KOPT-K1 (cell line): Measurements from ENCODE around the gene ADRA2B.
"Not testable (repeated sequence)": the region's sequence is repeated elsewhere in the genome, so short reads cannot be mapped to it uniquely, and the experiment has no call there.

ENCODE experiments used
- H3K27ac ChIP-seq: fragments of 200-600 bp; sonication (generic); 2 replicates; pipeline ENCODE4 v1.5.1; 2016; ENCODE audit warnings: antibody characterized with exemption, mild to moderate bottlenecking, low read depth, low read length; ENCODE audit not compliant: poor library complexity, severe bottlenecking
- H3K36me3 ChIP-seq: fragments of 200-600 bp; sonication (generic); 2 replicates; pipeline ENCODE4 v1.5.1; 2017; ENCODE audit warnings: antibody characterized with exemption, mild to moderate bottlenecking, low read length, moderate library complexity; ENCODE audit not compliant: insufficient read depth
- H3K9me3 ChIP-seq: fragments of 200-600 bp; sonication (generic); 2 replicates; pipeline ENCODE4 v1.5.1; 2017; ENCODE audit warnings: antibody characterized with exemption, low read length, mild to moderate bottlenecking; ENCODE audit not compliant: insufficient read depth, poor library complexity, severe bottlenecking

Gene ADRA2B

DNA sequence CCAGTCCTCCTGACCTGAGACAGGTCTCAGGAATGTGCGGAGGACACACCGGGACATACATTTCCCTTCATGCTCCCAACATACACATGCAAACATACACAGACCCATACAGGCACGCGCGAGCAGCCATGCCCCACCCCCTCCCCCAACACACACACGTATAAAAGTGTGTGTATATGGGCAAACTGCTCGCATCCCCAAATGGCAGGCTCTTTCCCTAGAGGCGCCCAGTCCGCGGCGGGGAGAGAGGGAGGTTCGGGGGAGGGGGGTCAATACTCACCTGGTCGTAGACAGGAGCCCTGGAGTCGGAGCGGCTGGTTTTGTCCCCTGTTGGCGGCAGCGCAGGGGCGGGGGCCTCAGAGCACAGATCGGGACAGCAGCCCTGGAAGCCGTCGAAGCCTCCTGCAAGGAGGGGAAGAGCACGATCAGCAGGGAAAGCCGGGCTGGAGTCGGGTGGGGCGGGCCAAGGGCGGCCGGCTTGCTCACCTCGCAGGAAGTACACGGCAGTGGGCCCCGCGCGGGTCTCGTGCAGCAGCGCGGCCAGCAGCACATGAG lies 28.2 kb upstream of the ADRA2B start:
- H3K36me3 ChIP-seq = peaks cover 28% of the 10 kb centered on the region
- peak overlapping the region; percentile 96 for H3K27ac ChIP-seq
- H3K9me3 ChIP-seq = no peaks in the 10 kb centered on the region

DNA sequence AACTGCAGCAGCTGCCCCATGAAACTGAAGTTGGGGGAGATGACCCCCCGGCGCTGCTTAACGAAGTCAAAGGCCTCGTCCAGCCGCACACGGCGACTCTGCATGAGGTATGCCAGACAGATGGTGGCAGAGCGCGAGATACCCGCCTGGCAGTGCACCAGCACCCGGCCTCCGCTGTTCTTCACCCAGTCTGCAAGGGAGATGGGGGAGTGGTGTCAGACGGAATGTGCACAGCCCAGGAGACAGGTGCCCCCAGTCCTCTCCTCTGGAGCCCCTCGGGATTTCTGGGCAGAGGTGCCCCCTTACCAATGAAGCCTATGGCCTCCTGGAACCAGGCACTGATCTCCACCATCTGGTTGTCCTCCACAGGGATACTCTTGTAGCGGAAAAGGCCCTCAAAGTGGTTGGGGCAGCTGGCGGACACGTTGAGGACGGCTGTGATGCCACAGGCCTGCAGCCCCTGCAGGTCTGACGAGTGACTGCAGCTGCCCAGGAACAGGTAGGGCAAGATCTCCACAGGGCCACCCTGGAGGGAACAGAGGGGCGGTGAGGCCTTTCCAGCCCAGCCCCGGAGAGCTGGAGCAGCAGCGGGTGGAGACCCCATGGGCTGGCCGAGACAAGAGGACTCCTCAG lies 27.6 kb upstream of the ADRA2B start:
- H3K9me3 ChIP-seq = no peaks in the 10 kb centered on the region
- peaks cover 28% of the 10 kb centered on the region for H3K36me3 ChIP-seq
- H3K27ac ChIP-seq = peak overlapping the region; percentile 96

DNA sequence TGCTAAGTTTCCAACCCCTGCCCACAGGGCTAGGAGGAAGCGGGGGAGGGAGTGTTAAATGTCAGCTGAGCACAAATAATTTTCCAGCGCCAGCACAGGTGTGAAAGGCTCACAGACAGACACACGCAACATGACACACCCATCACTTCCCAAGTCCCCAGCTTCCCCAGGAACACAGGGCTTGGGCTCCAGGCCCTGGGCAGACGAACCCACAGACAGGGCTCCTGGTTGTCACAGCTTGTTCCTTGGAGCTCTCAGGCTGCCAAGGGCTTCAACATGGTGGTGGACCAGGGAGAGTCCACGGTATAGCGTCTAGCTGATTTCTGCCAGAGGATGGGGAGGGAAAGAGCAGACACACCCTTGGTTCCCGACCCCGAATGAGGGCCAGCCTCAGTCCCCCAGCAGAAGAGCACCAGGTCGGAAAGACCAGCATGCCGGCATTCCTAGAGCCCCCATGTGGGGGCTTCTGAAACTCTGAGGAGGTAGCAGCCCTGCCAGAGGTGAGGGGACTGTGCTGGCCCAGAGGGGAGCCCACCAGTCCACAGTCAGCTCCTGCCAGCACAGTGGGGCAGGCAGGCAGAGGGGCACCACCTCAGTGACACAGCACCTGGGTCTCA lies 27.0 kb upstream of the ADRA2B start:
- Histone ChIP-seq H3K9me3 (no peaks in the 10 kb centered on the region), H3K27ac (peak overlapping the region; percentile 96), H3K36me3 (peaks cover 28% of the 10 kb centered on the region)

DNA sequence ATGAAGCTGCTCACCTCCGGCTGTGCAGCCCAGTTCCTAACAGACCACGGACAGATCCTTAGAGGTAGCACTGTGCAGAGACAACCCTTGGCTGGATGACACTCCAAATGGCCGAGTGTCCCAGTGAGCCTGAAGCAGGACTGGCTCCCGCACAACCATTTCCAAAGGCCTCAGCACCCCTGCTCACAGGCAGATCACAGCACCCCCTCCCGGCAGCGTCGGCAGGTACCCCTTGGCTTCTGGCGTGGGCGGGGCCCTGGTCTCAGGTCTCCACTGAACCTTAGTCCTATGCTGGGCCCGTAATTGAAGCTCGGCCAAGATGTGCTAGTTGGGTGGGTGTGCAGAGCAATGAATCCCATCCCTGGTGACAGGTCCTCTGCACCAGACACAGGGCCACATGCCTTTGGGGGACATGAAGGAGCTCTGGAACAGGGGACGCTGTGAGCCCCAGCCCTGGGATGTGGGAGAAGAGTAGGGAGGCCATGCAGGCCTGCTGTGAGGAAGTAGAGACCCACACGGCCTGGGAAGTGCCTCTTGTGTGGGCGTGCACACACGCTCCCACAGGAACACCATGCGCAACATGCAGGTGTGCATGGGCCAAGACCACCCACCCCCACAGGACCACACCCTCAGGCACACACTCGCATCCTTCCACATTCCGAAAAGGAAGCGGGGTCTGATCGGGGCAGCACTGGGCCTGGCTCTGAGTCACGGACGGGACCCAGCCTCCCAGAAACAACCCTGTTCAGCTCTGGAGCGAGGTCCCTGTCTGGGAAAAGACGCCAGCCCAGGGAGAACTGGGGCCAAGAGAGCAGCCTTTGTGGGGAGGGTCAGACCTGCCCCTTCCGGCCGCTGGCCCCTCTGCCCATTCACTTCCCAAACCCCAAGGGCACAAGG lies 26.1 kb upstream of the ADRA2B start:
- Histone ChIP-seq H3K27ac (no peak overlapping the region), H3K36me3 (peaks cover 28% of the 10 kb centered on the region), H3K9me3 (no peaks in the 10 kb centered on the region)

DNA sequence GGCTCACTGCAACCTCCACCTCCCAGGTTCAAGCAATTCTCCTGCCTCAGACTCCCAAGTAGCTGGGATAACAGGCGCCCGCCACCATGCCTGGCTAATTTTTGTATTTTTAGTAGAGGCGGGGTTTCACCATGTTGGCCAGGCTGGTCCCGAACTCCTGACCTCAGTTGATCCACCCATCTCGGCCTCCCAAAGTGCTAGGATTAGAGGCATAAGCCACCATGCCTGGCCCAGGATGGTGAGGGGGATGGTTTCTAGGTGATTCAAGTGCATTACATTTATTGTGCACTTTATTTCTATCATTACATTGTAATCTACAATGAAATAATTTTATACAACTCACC lies 25.2 kb upstream of the ADRA2B start:
- not testable (repeated sequence) for H3K9me3 ChIP-seq, H3K27ac ChIP-seq
- peaks cover 28% of the 10 kb centered on the region for H3K36me3 ChIP-seq

DNA sequence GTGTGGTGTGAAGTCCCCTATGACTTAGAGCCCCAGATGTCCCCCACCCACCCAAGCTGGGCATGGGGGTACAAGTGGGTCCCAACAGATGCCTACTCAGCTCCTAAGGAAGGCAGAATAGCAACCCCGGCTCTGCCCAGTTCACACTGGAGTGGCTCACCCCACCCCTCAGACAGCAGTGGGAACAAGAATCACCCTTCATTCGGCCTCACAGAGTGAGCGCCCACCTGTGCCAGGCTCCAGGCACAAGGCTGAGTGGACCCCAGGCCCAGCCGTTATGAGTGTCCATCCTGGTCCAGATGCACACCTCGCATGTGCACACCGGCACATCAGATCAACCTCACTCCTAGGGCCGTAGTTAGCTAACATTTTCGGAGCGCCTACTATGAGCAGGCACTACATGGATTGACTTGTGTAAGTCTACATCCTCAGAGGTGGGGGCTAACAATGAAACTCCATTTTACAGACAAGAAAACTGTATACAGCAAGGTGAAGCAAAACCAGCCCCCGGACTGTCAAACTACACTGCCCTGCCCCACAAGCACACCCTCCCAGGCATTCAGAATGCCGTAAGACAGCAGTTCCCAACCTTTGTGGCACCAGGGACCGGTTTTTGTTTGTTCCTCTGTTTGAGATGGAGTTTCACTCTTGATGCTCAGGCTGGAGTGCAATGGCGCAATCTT lies 24.7 kb upstream of the ADRA2B start:
- peaks cover 28% of the 10 kb centered on the region for H3K36me3 ChIP-seq
- no peak overlapping the region for H3K27ac ChIP-seq
- H3K9me3 ChIP-seq = no peaks in the 10 kb centered on the region

DNA sequence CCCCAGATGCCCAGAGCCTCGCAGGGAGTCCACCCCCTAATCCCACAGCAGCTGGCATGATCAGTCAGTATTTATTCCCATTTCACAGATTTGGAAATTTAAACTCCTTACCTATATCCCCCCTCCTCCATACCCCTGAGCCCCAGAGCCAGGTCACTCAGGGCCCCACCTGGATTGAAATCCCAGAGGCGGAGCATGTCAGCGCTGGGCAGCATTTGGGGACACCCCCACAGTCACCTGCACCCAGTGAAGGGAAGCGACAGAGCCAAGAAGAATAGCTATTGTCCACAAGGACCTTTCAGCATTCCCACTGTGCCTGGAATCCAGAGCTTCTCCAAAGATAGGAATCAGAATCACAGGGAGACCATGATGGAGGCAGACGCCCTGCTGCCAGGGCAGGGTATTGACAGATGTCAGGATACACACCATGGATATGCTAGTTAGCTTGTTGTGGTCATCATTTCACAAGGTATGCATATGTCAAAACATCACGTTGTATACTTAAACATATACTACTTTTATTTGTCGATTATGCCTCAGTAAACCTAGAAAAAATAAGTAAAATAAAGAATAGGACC lies 22.9 kb upstream of the ADRA2B start:
- Histone ChIP-seq H3K27ac (no peak overlapping the region), H3K9me3 (no peaks in the 10 kb centered on the region)

DNA sequence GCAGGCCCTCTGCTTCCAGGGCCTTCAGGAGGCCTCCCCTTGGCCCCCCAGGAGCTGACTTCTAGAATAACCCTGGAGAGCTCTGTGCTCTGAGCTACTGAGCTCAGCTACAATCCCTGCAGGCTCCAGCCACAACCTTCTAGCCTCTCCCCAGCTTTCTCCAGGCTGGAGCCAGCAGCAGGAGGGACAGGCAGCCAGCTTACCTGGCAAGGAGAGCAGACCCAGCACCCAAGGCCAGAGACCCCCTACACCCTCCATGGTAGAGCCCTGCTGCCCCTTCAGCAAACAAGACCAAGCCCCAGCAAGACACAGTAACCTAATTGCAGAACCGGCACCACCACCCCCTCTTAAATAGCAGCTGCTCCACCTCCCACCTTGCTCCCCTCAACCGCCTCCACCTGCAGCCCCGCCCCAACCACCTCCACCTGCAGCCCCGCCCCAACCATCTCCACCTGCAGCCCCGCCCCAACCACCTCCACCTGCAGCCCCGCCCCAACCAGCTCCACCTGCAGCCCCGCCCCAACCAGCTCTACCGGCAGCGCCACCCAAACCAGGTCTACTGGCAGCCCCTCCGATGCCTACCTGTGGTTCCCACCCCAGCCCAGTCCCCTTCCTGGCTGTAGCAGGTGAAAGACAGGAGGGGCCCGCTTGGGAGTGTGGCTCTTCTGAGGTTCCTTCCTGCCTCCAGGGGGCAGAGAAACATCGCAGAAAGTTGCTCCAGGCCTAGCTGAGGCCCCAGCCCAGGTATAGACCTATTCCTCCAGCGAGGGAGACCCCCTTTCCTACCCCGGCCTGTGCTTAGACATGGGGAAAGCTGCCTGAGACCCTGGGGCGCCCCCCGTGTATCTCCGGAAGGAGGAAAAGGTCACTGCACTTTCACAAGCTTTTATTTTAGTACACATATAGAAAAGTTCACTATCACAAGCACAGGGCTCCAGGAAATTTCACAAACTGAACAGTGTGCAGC lies 22.1 kb upstream of the ADRA2B start, which contains the start of gene ASTL:
ASTL (minus strand) TSS at position 324 of the 967 bp plus-strand sequence; CDS start at position 258, 66 bp downstream.
- Histone ChIP-seq H3K36me3 (peaks cover 20% of the 10 kb centered on the region), H3K27ac (no peak within 1 kb of the TSS), H3K9me3 (no peaks in the 10 kb centered on the region)

More for the DNA sequence above, 22.9 kb upstream of the ADRA2B start:
- H3K36me3 ChIP-seq = peaks cover 28% of the 10 kb centered on the region

DNA sequence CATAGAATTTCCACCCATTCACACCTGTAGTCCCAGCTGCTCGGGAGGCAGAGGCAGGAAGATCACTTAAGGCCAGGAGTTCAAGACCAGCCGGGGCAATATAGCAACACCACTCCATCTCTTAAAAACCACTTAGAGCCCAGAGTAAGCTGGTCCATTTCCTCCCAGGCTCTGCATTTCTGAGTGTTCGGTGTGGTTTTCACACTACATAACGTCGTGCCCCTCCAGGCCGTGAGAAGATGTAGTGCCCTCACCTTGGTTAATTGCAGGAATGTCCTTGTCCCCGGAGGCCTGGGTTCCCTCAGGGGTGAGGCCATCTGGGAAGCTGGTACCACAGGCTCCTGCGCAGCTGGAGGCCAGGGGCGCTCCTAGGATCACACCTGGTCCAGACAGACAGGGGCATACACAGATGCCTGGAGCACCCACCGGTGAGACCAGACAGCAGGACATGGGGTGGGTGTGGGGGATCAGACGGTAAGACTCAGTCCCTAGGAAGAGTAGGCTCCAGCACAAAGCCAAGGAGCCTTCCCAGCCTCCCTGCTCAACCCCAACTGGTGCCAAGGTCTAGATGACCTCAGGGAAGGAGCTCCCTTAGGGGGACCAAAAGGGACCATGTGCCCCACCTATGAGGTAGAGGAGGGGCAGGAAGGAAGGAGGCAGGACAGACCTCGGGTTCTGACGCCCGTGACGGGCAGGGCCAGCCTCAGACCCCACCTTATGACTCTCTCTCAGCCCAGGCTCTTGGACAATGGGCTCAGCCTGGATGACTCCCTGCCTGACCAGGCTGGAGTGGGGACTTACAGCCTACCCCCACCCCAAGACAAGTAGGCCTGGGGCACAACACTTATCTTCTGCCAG lies 21.2 kb upstream of the ADRA2B start:
- H3K36me3 ChIP-seq = peaks cover 11% of the 10 kb centered on the region
- H3K9me3 ChIP-seq = no peaks in the 10 kb centered on the region
- no peak overlapping the region for H3K27ac ChIP-seq

DNA sequence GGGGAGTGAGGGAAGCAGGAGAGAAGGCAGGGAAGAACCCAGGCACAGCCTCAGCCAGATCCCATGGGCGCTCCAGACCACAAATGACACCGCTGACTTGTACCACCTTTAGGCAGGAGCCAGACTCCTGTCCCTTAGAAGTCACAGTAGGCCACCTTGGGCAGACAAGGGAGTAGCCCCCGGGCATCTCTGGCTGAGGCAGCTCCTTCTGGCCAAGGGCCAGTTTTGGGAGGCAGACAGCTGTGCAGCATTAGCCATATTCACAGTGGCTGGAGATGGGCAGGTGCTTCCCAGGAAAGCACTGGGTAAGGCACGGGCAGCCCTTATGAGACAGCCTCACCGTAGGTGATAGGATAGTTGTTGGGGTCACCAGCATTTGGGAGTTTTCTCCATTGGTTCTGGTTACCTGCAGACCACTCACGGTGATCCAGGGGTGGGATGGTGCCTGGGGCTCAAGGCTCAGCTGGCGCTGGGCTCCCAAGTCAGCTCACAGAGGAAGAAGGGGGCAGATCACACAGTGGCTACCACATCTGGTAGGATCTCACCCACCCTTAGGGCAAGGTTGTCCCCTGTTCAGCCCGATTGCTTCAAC lies 19.9 kb upstream of the ADRA2B start:
- H3K27ac ChIP-seq = no peak overlapping the region
- H3K9me3 ChIP-seq = no peaks in the 10 kb centered on the region
- H3K36me3 ChIP-seq = no peaks in the 10 kb centered on the region

DNA sequence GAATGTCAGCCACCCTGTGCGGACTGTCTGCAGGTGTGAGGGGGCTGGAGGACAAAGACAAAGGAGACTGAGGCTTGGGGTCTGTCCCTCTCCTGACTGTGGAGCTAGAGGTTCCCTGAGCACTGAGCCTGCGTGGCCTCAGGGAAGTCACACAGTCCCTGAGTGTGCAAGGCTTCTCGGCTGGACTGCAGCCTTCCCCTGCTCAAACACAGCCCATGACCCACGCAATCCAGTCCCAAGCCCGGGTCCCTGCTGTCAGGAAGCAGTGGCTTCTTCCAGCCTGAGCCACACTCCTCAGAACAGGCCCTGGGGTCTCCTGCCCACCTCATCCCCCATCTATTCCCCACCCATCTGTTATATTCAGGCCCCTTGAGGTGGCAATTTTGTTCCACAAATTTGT lies 19.2 kb upstream of the ADRA2B start:
- Histone ChIP-seq H3K9me3 (no peaks in the 10 kb centered on the region), H3K36me3 (no peaks in the 10 kb centered on the region), H3K27ac (no peak overlapping the region)

DNA sequence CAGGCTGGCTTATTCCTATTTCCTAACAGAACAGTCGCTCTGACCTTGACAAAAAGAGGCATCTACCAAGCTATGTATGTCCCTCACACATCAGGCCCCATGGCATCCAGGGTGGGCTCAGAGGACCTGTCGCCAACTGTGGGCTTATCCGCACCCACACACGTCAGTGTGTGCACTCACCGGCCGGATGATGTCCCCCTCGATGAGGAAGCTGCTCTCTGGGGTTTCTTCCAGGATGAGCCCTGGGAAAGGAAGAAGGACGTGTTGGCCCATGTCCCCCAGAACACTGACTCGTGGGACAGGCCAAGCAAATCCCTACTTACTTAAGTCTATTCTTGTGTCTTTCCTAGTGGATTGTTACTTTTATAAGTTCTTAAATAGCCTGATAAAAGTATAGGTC lies 18.8 kb upstream of the ADRA2B start:
- no peaks in the 10 kb centered on the region for H3K36me3 ChIP-seq
- no peak overlapping the region for H3K27ac ChIP-seq
- H3K9me3 ChIP-seq = no peaks in the 10 kb centered on the region

DNA sequence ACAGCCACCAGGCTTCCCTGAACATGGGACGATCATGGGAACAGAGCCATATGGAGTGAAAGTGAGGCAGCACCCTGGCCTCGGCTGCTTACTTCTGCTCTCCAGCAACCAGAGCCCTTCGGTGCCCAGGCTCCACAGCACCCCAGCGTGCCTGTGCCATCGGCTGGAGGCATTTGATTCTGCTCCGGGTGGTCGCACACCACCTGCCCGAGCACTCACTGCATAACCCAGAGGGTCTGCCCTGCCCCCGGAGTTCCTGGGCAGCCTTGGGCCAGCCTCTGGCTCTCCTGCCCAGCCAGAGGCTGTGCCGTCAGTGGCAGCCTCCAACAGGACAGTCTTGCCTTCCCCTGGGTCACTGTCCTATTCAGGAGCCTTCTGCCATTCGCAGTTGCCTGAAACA lies 18.1 kb upstream of the ADRA2B start:
- no peaks in the 10 kb centered on the region for H3K9me3 ChIP-seq
- no peaks in the 10 kb centered on the region for H3K36me3 ChIP-seq
- H3K27ac ChIP-seq = no peak overlapping the region
